ENCODE data around the gene JADE2.
A peak's percentile ranks its signal among the peaks of the same experiment; 100 is the strongest.

JADE2 gene

GRCh38 chr5:134570886-134571285 lies 45.4 kb downstream of the JADE2 start:
- DNase-seq = no peak

GRCh38 chr5:134571693-134572405 lies 46.4 kb downstream of the JADE2 start:
- no peak for DNase-seq

GRCh38 chr5:134572811-134573210 lies 47.3 kb downstream of the JADE2 start:
- DNase-seq = no peak

- no peak for DNase-seq
Measured at GRCh38 chr5:134574521-134574920, 49.1 kb downstream of the JADE2 start.

- no peak for DNase-seq
Measured at GRCh38 chr5:134575316-134575715, 49.8 kb downstream of the JADE2 start.

GRCh38 chr5:134576386-134577021 lies 51.0 kb downstream of the JADE2 start:
- DNase-seq = peak; percentile 45 to 71 (median 68)

GRCh38 chr5:134577022-134577795 lies 51.7 kb downstream of the JADE2 start:
- DNase-seq = peak; percentile 47 to 70 (median 61)

GRCh38 chr5:134577796-134578577 lies 52.5 kb downstream of the JADE2 start:
- peak; percentile 87 to 94 (median 93) for DNase-seq

- DNase-seq = no peak
Measured at GRCh38 chr5:134578578-134579283, 53.3 kb downstream of the JADE2 start.

- DNase-seq = no peak
Measured at GRCh38 chr5:134579284-134579771, 53.9 kb downstream of the JADE2 start.

GRCh38 chr5:134580001-134580460 lies 54.6 kb downstream of the JADE2 start:
- no peak for DNase-seq

GRCh38 chr5:134581241-134581981 lies 55.9 kb downstream of the JADE2 start:
- DNase-seq = no peak

- no peak for DNase-seq
Measured at GRCh38 chr5:134582281-134582680, 56.8 kb downstream of the JADE2 start.

- no peak for DNase-seq
Measured at GRCh38 chr5:134582941-134583340, 57.5 kb downstream of the JADE2 start.

GRCh38 chr5:134583766-134584165 lies 58.3 kb downstream of the JADE2 start:
- DNase-seq = no peak

- no peak for DNase-seq
Measured at GRCh38 chr5:134584662-134585061, 59.2 kb downstream of the JADE2 start.

GRCh38 chr5:134585966-134586365 lies 60.5 kb downstream of the JADE2 start:
- DNase-seq = no peak

GRCh38 chr5:134586866-134587524 lies 61.5 kb downstream of the JADE2 start:
- peak; percentile 82 to 94 (median 89) for DNase-seq

- DNase-seq = no peak
Measured at GRCh38 chr5:134590992-134591659, 65.7 kb downstream of the JADE2 start.
